IMR-90 (cell line): ENCODE results near the gene DIP2C. TPM values are rescaled to one million over a fixed set of nuclear protein-coding genes. Genes with fewer than 3 reads are reported as not detected.

Experiments
- ATAC-seq: fragments of 200-7000 bp; cut with Tn5 transposase; 2 replicates; pipeline ENCODE4 v1.9.1; 2020; ENCODE audit warnings: low read depth, mild to moderate bottlenecking, moderate library complexity
- BruUV-seq: library from RNA; stranded (reverse); fragments of 400-500 nt; replicated peaks from 2 replicates; lab custom pipeline; 2021; lab: Mats Ljungman, UMichigan
- CTCF ChIA-PET: fragments of 300-600 bp; formaldehyde crosslinking; extraction: SDS; loops from one replicate; lab custom pipeline; 2021; ENCODE audit warnings: antibody characterized with exemption; lab: Yijun Ruan, JAX
- POLR2A ChIA-PET: fragments of 300-600 bp; sonication (Branson Sonifier 250); formaldehyde crosslinking; loops from one replicate; lab custom pipeline; 2022; ENCODE audit warnings: antibody characterized with exemption; ENCODE audit not compliant: unreplicated experiment; lab: Charles Lee
- DNase-seq: peaks from one replicate; pipeline ENCODE4 v3.0.0; 2013
- H2AFZ ChIP-seq: replicated peaks from 2 replicates; pipeline ENCODE3; 2013; ENCODE audit warnings: low read length, mild to moderate bottlenecking; ENCODE audit not compliant: poor library complexity
- H2AK5ac ChIP-seq: 2 replicates; pipeline ENCODE4 v1.6.1; 2013; ENCODE audit warnings: low read depth, low read length, inconsistent platforms
- H2AK9ac ChIP-seq: replicated peaks from 2 replicates; pipeline ENCODE3; 2013; ENCODE audit warnings: mild to moderate bottlenecking, low read depth, low read length, moderate library complexity; ENCODE audit not compliant: poor library complexity
- H2BK120ac ChIP-seq: 2 replicates; pipeline ENCODE4 v1.6.1; 2013; ENCODE audit warnings: low read depth, low read length, inconsistent platforms
- H2BK15ac ChIP-seq: 3 replicates; pipeline ENCODE4 v1.6.1; 2013; ENCODE audit warnings: low read depth, low read length, inconsistent platforms
- H2BK20ac ChIP-seq: 2 replicates; pipeline ENCODE4 v1.6.1; 2013; ENCODE audit warnings: low read depth, mild to moderate bottlenecking, inconsistent platforms, low read length, moderate library complexity
- H2BK5ac ChIP-seq: 2 replicates; pipeline ENCODE4 v1.6.1; 2013; ENCODE audit warnings: mild to moderate bottlenecking, low read depth, low read length, inconsistent platforms; ENCODE audit not compliant: poor library complexity, severe bottlenecking
- H3K14ac ChIP-seq: replicated peaks from 2 replicates; pipeline ENCODE4 v1.6.1; 2013; ENCODE audit warnings: low read depth, low read length, inconsistent platforms
- H3K18ac ChIP-seq: 2 replicates; pipeline ENCODE4 v1.6.1; 2013; ENCODE audit warnings: low read depth, low read length, control low read depth
- H3K23ac ChIP-seq: 2 replicates; pipeline ENCODE4 v1.6.1; 2013; ENCODE audit warnings: low read depth, low read length, inconsistent platforms
- H3K27ac ChIP-seq: 2 replicates; pipeline ENCODE4 v1.5.1; 2013; ENCODE audit warnings: mild to moderate bottlenecking, control low read depth, low read length; ENCODE audit not compliant: insufficient read depth
- H3K27me3 ChIP-seq: 2 replicates; pipeline ENCODE4 v1.6.1; 2013; ENCODE audit warnings: low read length; ENCODE audit not compliant: control insufficient read depth, insufficient read depth
- H3K36me3 ChIP-seq: 2 replicates; pipeline ENCODE4 v1.6.1; 2013; ENCODE audit warnings: low read length, mixed read lengths; ENCODE audit not compliant: control insufficient read depth, insufficient read depth
- H3K4ac ChIP-seq: 2 replicates; pipeline ENCODE4 v1.6.1; 2013; ENCODE audit warnings: low read depth, low read length, inconsistent platforms
- H3K4me1 ChIP-seq: 2 replicates; pipeline ENCODE4 v1.6.1; 2013; ENCODE audit warnings: low read length, mixed read lengths; ENCODE audit not compliant: control insufficient read depth, insufficient read depth
- H3K4me2 ChIP-seq: 2 replicates; pipeline ENCODE4 v1.6.1; 2013; ENCODE audit warnings: low read depth, mild to moderate bottlenecking, control low read depth, low read length, moderate library complexity
- H3K4me3 ChIP-seq: 2 replicates; pipeline ENCODE4 v1.5.1; 2013; ENCODE audit warnings: low read depth, mild to moderate bottlenecking, control low read depth, low read length, moderate library complexity; ENCODE audit not compliant: insufficient read depth
- H3K56ac ChIP-seq: 2 replicates; pipeline ENCODE4 v1.6.1; 2013; ENCODE audit warnings: low read length, inconsistent platforms; ENCODE audit not compliant: insufficient read depth; ENCODE audit errors: extremely low read depth
- H3K79me1 ChIP-seq, 2 experiments: 2 replicates each; pipeline ENCODE4 v1.6.1; 2013; ENCODE audit warnings: low read length in 2 of 2, inconsistent platforms in 1 of 2, low read depth in 1 of 2
- H3K9ac ChIP-seq: 2 replicates; pipeline ENCODE4 v1.6.1; 2013; ENCODE audit warnings: low read depth, low read length, control low read depth
- H3K9me1 ChIP-seq: 2 replicates; pipeline ENCODE4 v1.6.1; 2013; ENCODE audit warnings: low read length, inconsistent platforms; ENCODE audit not compliant: insufficient read depth
- H3K9me3 ChIP-seq: 2 replicates; pipeline ENCODE4 v1.6.1; 2013; ENCODE audit warnings: low read length; ENCODE audit not compliant: control insufficient read depth, insufficient read depth
- H4K20me1 ChIP-seq: 2 replicates; pipeline ENCODE4 v1.6.1; 2013; ENCODE audit warnings: low read length, inconsistent platforms; ENCODE audit not compliant: insufficient read depth
- H4K5ac ChIP-seq: 2 replicates; pipeline ENCODE4 v1.6.1; 2013; ENCODE audit warnings: mild to moderate bottlenecking, low read depth, low read length, control low read depth
- H4K8ac ChIP-seq, 2 experiments: 2 replicates each; pipeline ENCODE4 v1.6.1; 2013; ENCODE audit warnings: low read depth in 2 of 2, low read length in 2 of 2, control low read depth in 1 of 2, inconsistent platforms in 1 of 2
- H4K91ac ChIP-seq: 2 replicates; pipeline ENCODE4 v1.6.1; 2013; ENCODE audit warnings: low read depth, low read length, inconsistent platforms; ENCODE audit not compliant: insufficient read depth
- CHD1 ChIP-seq: IDR thresholded peaks from 2 replicates; pipeline ENCODE4 v1.6.1; 2012; ENCODE audit warnings: low read depth, low read length, improper control_type of control experiment
- SMC3 ChIP-seq: fragments of 150-350 bp; IDR thresholded peaks from 2 replicates; pipeline ENCODE4 v1.6.1; 2016; ENCODE audit warnings: low read depth, mild to moderate bottlenecking, antibody characterized with exemption, low read length, moderate library complexity
- whole genome bisulfite sequencing, 2 experiments: methylation state at CpG; one replicate each; pipeline versions ENCODE4 v1.1.5 to v1.1.7; 2013; ENCODE audit warnings: missing lambda C conversion rate in 2 of 2; ENCODE audit not compliant: insufficient read length in 1 of 2; ENCODE audit errors: extremely low coverage in 2 of 2; 5-methylcytosine and 5-hydroxymethylcytosine counted together
- dilution Hi-C: fragments of 300-500 bp; cut with HindIII; formaldehyde crosslinking; loops from one replicate; pipeline ENCODE4 v1.14.3; 2018; ENCODE audit warnings: low sequenced_read_pairs; ENCODE audit not compliant: unreplicated experiment
- in situ Hi-C: fragments of 300-500 bp; cut with MboI; formaldehyde crosslinking; loops from 3 replicates; pipeline ENCODE4 v1.14.3; 2019; ENCODE audit warnings: low sequenced_read_pairs, inconsistent platforms, mixed read lengths
- intact Hi-C: fragments of 100-400 bp; cut with micrococcal nuclease; formaldehyde crosslinking; loops from 2 replicates; pipeline ENCODE4 v1.10.0; 2022
- polyA plus RNA-seq, 3 experiments: library from polyadenylated mRNA; depleted of rRNA; stranded (reverse); fragments of >200 nt; gene quantifications; 2 replicates each; pipeline ENCODE4 v1.2.3, GENCODE V29; 2012; ENCODE audit warnings: low replicate concordance in 1 of 3
- total RNA-seq: library from RNA; depleted of rRNA; stranded (reverse); fragments of >200 nt; gene quantifications from 2 replicates; pipeline ENCODE4 v1.2.3, GENCODE V29; 2012
- TF ChIP-seq, protein P1 (sequence below): conservative IDR thresholded peaks from 2 replicates; pipeline ENCODE4 v1.5.1; 2012; ENCODE audit warnings: mild to moderate bottlenecking, low read depth, low read length, improper control_type of control experiment

Gene DIP2C
- total and polyA plus RNA-seq, 2 of the 4 experiments (the other 2 are of a cell fraction), result 8.6 to 17.3 TPM

DNA sequence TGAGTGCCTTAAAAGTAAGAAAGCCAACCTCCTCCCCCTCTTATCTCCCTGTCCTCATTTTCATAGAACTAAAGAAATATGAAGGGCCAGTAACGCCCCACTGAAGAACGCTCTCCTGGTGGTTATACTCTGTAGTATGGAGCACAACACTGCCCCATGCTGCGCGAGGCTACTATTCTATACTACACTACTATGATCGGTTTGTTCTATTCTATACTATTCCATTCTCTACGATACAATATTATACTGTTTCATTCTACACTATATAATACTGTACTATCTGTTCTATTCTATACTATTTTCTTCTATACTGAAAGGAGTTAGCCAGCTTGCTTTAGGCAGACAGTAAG, 34.8 kb downstream of the DIP2C start:
- no peak overlapping the region for H2BK20ac ChIP-seq
- H2AK9ac ChIP-seq, result no peak overlapping the region
- in situ Hi-C loops (no loop called here), intact Hi-C loops (no loop called here), dilution Hi-C loops (no loop called here)
- peaks cover 36% of the 10 kb centered on the region for H3K9me1 ChIP-seq
- no peak overlapping the region for H4K8ac ChIP-seq
- no peak overlapping the region for H3K14ac ChIP-seq
- no peak overlapping the region for H3K27ac ChIP-seq
- no peaks in the 10 kb centered on the region for H3K27me3 ChIP-seq
- no peak overlapping the region for H3K4ac ChIP-seq
- H3K56ac ChIP-seq, result no peak overlapping the region
- no peaks in the 10 kb centered on the region for H3K9me3 ChIP-seq
- peaks cover 31 to 80% of the 10 kb centered on the region in 2 experiments for H3K79me1 ChIP-seq
- H2BK5ac ChIP-seq, result no peak overlapping the region
- H3K23ac ChIP-seq, result no peak overlapping the region
- no peak overlapping the region for H2BK15ac ChIP-seq
- H3K36me3 ChIP-seq, result no peaks in the 10 kb centered on the region
- H2AK5ac ChIP-seq, result no peak overlapping the region
- H4K5ac ChIP-seq, result no peak overlapping the region
- no peak overlapping the region for H3K4me3 ChIP-seq
- ATAC-seq, result no peak
- H3K4me1 ChIP-seq, result peaks cover 25% of the 10 kb centered on the region
- no peak overlapping the region for H4K91ac ChIP-seq
- no peak overlapping the region for H3K18ac ChIP-seq
- no TSS peak for BruUV-seq
- ChIA-PET CTCF (no interaction called here), POLR2A (no interaction called here)
- H2BK120ac ChIP-seq, result no peak overlapping the region
- no peak overlapping the region for H3K4me2 ChIP-seq
- H2AFZ ChIP-seq, result no peak overlapping the region
- H3K9ac ChIP-seq, result no peak overlapping the region
- TF ChIP-seq CHD1, result no peak
- TF ChIP-seq, protein P1, sequence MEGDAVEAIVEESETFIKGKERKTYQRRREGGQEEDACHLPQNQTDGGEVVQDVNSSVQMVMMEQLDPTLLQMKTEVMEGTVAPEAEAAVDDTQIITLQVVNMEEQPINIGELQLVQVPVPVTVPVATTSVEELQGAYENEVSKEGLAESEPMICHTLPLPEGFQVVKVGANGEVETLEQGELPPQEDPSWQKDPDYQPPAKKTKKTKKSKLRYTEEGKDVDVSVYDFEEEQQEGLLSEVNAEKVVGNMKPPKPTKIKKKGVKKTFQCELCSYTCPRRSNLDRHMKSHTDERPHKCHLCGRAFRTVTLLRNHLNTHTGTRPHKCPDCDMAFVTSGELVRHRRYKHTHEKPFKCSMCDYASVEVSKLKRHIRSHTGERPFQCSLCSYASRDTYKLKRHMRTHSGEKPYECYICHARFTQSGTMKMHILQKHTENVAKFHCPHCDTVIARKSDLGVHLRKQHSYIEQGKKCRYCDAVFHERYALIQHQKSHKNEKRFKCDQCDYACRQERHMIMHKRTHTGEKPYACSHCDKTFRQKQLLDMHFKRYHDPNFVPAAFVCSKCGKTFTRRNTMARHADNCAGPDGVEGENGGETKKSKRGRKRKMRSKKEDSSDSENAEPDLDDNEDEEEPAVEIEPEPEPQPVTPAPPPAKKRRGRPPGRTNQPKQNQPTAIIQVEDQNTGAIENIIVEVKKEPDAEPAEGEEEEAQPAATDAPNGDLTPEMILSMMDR, result no peak
- TF ChIP-seq SMC3, result no peak
- no CpG with 5 or more reads among the region's 6 CpGs for WGBS, 2 experiments
- no peak for DNase-seq
- H4K20me1 ChIP-seq, result peaks cover 80% of the 10 kb centered on the region
